SK-N-MC (cell line): ENCODE measurements around the gene HTRA1.

Experiments
- DNase-seq: peaks from one replicate; pipeline ENCODE4 v3.0.0-alpha.2; 2011; ENCODE audit warnings: low read depth, low spot score
- H3K27ac ChIP-seq: fragments of 200-600 bp; sonication (generic); 2 replicates; pipeline ENCODE4 v1.5.1; 2016; ENCODE audit warnings: mixed run types
- H3K36me3 ChIP-seq: fragments of 200-600 bp; sonication (generic); 2 replicates; pipeline ENCODE4 v1.6.1; 2017; ENCODE audit warnings: antibody characterized with exemption, low read length, mixed read lengths; ENCODE audit not compliant: insufficient read depth
- H3K4me3 ChIP-seq: fragments of 200-600 bp; sonication (generic); 2 replicates; pipeline ENCODE4 v1.5.1; 2016
- H3K9ac ChIP-seq: fragments of 200-600 bp; sonication (generic); 2 replicates; pipeline ENCODE4 v1.8.0; 2017; ENCODE audit warnings: mixed run types, mixed read lengths; ENCODE audit not compliant: insufficient read length
- H3K9me3 ChIP-seq: fragments of 200-600 bp; sonication (generic); 2 replicates; pipeline ENCODE4 v1.6.1; 2017; ENCODE audit warnings: low read depth, mild to moderate bottlenecking, antibody characterized with exemption, low read length, moderate library complexity, mixed read lengths
- EZH2 ChIP-seq: fragments of 200-600 bp; sonication (generic); IDR thresholded peaks from one replicate; pipeline ENCODE4 v1.6.1; 2017; ENCODE audit warnings: antibody characterized with exemption
- FOXP2 ChIP-seq: optimal IDR thresholded peaks from 2 replicates; pipeline ENCODE3; 2011; ENCODE audit warnings: mild to moderate bottlenecking, moderate library complexity; ENCODE audit not compliant: insufficient read depth; ENCODE audit errors: extremely low read length, control extremely low read depth
- POLR2AphosphoS5 ChIP-seq: IDR thresholded peaks from 2 replicates; pipeline ENCODE4 v1.6.1; 2012; ENCODE audit warnings: mild to moderate bottlenecking, low read depth, low read length, borderline replicate concordance

The HTRA1 gene

GRCh38 chr10:122526892-122527291, 65.5 kb downstream of the HTRA1 start:
- H3K27ac ChIP-seq, result no peak overlapping the region
- DNase-seq, result no peak
- no peak overlapping the region for H3K9ac ChIP-seq
- H3K4me3 ChIP-seq, result no peak overlapping the region
- H3K36me3 ChIP-seq, result no peaks in the 10 kb centered on the region
- no peaks in the 10 kb centered on the region for H3K9me3 ChIP-seq
- no peak for TF ChIP-seq POLR2AphosphoS5
- no peak for TF ChIP-seq FOXP2
- no peak for TF ChIP-seq EZH2

- no peak overlapping the region for H3K4me3 ChIP-seq
- H3K9me3 ChIP-seq, result no peaks in the 10 kb centered on the region
- H3K27ac ChIP-seq, result no peak overlapping the region
- TF ChIP-seq POLR2AphosphoS5 (no peak), EZH2 (no peak), FOXP2 (no peak)
- no peaks in the 10 kb centered on the region for H3K36me3 ChIP-seq
- no peak overlapping the region for H3K9ac ChIP-seq
- DNase-seq, result no peak
These were observed 68.8 kb downstream of the HTRA1 start for GRCh38 chr10:122530177-122530576.

GRCh38 chr10:122531261-122531660, 69.9 kb downstream of the HTRA1 start:
- H3K27ac ChIP-seq, result no peak overlapping the region
- no peak for DNase-seq
- H3K9ac ChIP-seq, result no peak overlapping the region
- no peak for TF ChIP-seq POLR2AphosphoS5
- no peak for TF ChIP-seq FOXP2
- TF ChIP-seq EZH2, result no peak
- no peaks in the 10 kb centered on the region for H3K36me3 ChIP-seq
- H3K9me3 ChIP-seq, result no peaks in the 10 kb centered on the region
- no peak overlapping the region for H3K4me3 ChIP-seq

GRCh38 chr10:122531939-122532338, 70.6 kb downstream of the HTRA1 start:
- DNase-seq, result no peak
- no peaks in the 10 kb centered on the region for H3K36me3 ChIP-seq

GRCh38 chr10:122532601-122533296, 71.4 kb downstream of the HTRA1 start:
- TF ChIP-seq FOXP2 (no peak), EZH2 (no peak), POLR2AphosphoS5 (no peak)
- Histone ChIP-seq H3K9ac (no peak overlapping the region), H3K36me3 (no peaks in the 10 kb centered on the region), H3K4me3 (no peak overlapping the region), H3K27ac (no peak overlapping the region), H3K9me3 (no peaks in the 10 kb centered on the region)
- DNase-seq, result no peak

More at GRCh38 chr10:122531939-122532338, 70.6 kb downstream of the HTRA1 start:
- Histone ChIP-seq H3K9me3 (no peaks in the 10 kb centered on the region), H3K27ac (no peak overlapping the region), H3K9ac (no peak overlapping the region), H3K4me3 (no peak overlapping the region)
- TF ChIP-seq POLR2AphosphoS5 (no peak), FOXP2 (no peak), EZH2 (no peak)

GRCh38 chr10:122537545-122537944, 76.2 kb downstream of the HTRA1 start:
- Histone ChIP-seq H3K9ac (no peak overlapping the region), H3K27ac (no peak overlapping the region), H3K9me3 (no peaks in the 10 kb centered on the region), H3K4me3 (no peak overlapping the region), H3K36me3 (no peaks in the 10 kb centered on the region)
- no peak for TF ChIP-seq FOXP2
- no peak for TF ChIP-seq EZH2
- TF ChIP-seq POLR2AphosphoS5, result no peak
- DNase-seq, result no peak

GRCh38 chr10:122541541-122542002, 80.2 kb downstream of the HTRA1 start:
- peak; percentile 16 for DNase-seq
- no peak for TF ChIP-seq POLR2AphosphoS5

GRCh38 chr10:122543676-122544445, 82.5 kb downstream of the HTRA1 start:
- Histone ChIP-seq H3K36me3 (no peaks in the 10 kb centered on the region), H3K27ac (no peak overlapping the region), H3K9me3 (no peaks in the 10 kb centered on the region), H3K9ac (no peak overlapping the region), H3K4me3 (no peak overlapping the region)
- DNase-seq, result no peak
- TF ChIP-seq POLR2AphosphoS5 (no peak), EZH2 (no peak), FOXP2 (no peak)

More at GRCh38 chr10:122541541-122542002, 80.2 kb downstream of the HTRA1 start:
- no peak overlapping the region for H3K4me3 ChIP-seq
- no peaks in the 10 kb centered on the region for H3K36me3 ChIP-seq
- no peak overlapping the region for H3K27ac ChIP-seq
- H3K9me3 ChIP-seq, result no peaks in the 10 kb centered on the region
- no peak overlapping the region for H3K9ac ChIP-seq
